CD14-positive monocyte (primary cell): Measurements from ENCODE around the gene CEP44. TPM values are rescaled to one million over a fixed set of nuclear protein-coding genes. Genes with fewer than 3 reads are reported as not detected.
"Not testable (repeated sequence)": the region's sequence is repeated elsewhere in the genome, so short reads cannot be mapped to it uniquely, and the experiment has no call there.

Source experiments
- DNase-seq, 3 donors: peaks; one replicate each; pipeline ENCODE4 v3.0.0-alpha.2; 2011 to 2022
- H2AFZ ChIP-seq: 2 replicates; pipeline ENCODE4 v1.6.0; 2012; ENCODE audit warnings: mild to moderate bottlenecking, low read depth, low read length, inconsistent platforms; ENCODE audit not compliant: insufficient read depth, poor library complexity, severe bottlenecking
- H3K27ac ChIP-seq, 2 donors: 1 replicate in 1 of 2; 2 replicates in 1 of 2; pipeline ENCODE4 v1.5.1; 2012 to 2013; ENCODE audit warnings: low read length in 2 of 2, control low read depth in 1 of 2, inconsistent platforms in 1 of 2, low read depth in 1 of 2, mild to moderate bottlenecking in 1 of 2
- H3K27me3 ChIP-seq, 2 donors: one replicate each; pipeline versions ENCODE4 v1.6.0 to v1.6.1; 2011 to 2013; ENCODE audit warnings: low read length in 2 of 2; ENCODE audit not compliant: control insufficient read depth in 2 of 2, insufficient read depth in 2 of 2
- H3K36me3 ChIP-seq, 2 donors: replicated peaks in 1 of 2; 1 replicate in 1 of 2; 2 replicates in 1 of 2; pipeline versions ENCODE4 v1.5.1 to v1.6.1; 2012 to 2013; ENCODE audit warnings: low read length in 2 of 2, control low read depth in 1 of 2, inconsistent platforms in 1 of 2, mild to moderate bottlenecking in 1 of 2; ENCODE audit not compliant: insufficient read depth in 2 of 2, control insufficient read depth in 1 of 2
- H3K4me1 ChIP-seq, 2 donors: 1 replicate in 1 of 2; 2 replicates in 1 of 2; pipeline versions ENCODE4 v1.5.1 to v1.6.1; 2012 to 2013; ENCODE audit warnings: low read length in 2 of 2, control low read depth in 1 of 2, inconsistent platforms in 1 of 2, mild to moderate bottlenecking in 1 of 2, moderate library complexity in 1 of 2; ENCODE audit not compliant: insufficient read depth in 2 of 2, control insufficient read depth in 1 of 2
- H3K4me2 ChIP-seq: replicated peaks from 2 replicates; pipeline ENCODE3; 2012; ENCODE audit warnings: low read length, moderate library complexity, mild to moderate bottlenecking; ENCODE audit not compliant: poor library complexity, severe bottlenecking; ENCODE audit errors: extremely low read depth
- H3K4me3 ChIP-seq, 3 experiments: fragments of 200-600 bp in 1 of 3; sonication (generic) in 1 of 3; replicated peaks in 1 of 3; 1 replicate in 2 of 3; 2 replicates in 1 of 3; pipeline ENCODE4 v1.5.1; 2011 to 2013; ENCODE audit warnings: low read length in 3 of 3, mild to moderate bottlenecking in 3 of 3, control low read depth in 2 of 3, low read depth in 2 of 3, inconsistent platforms in 1 of 3, moderate library complexity in 1 of 3
- H3K79me2 ChIP-seq: 2 replicates; pipeline ENCODE4 v1.6.0; 2012; ENCODE audit warnings: mild to moderate bottlenecking, control low read depth, inconsistent platforms, low read length, moderate library complexity; ENCODE audit not compliant: insufficient read depth
- H3K9ac ChIP-seq: 2 replicates; pipeline ENCODE4 v1.6.0; 2017; ENCODE audit warnings: low read length, mild to moderate bottlenecking; ENCODE audit not compliant: insufficient read depth, poor library complexity, severe bottlenecking
- H3K9me3 ChIP-seq, 2 donors: replicated peaks in 1 of 2; 1 replicate in 1 of 2; 2 replicates in 1 of 2; pipeline versions ENCODE4 v1.5.1 to v1.6.1; 2012 to 2013; ENCODE audit warnings: low read length in 2 of 2, control low read depth in 1 of 2; ENCODE audit not compliant: control insufficient read depth in 1 of 2, insufficient read depth in 1 of 2
- H4K20me1 ChIP-seq: 2 replicates; pipeline ENCODE4 v1.6.0; 2012; ENCODE audit warnings: mild to moderate bottlenecking, low read length, control low read depth, moderate library complexity; ENCODE audit not compliant: insufficient read depth
- H3K27ac Mint-ChIP-seq, 7 donors: one replicate each; pipeline ENCODE4 v1.8.0; 2020; ENCODE audit warnings: mild to moderate bottlenecking in 7 of 7, mixed read lengths in 7 of 7, moderate library complexity in 6 of 7, inconsistent platforms in 2 of 7
- H3K27me3 Mint-ChIP-seq, 3 donors: one replicate each; pipeline ENCODE4 v1.8.0; 2021 to 2022; ENCODE audit warnings: low read depth in 3 of 3, mild to moderate bottlenecking in 3 of 3, mixed read lengths in 3 of 3, moderate library complexity in 3 of 3, inconsistent platforms in 1 of 3
- H3K36me3 Mint-ChIP-seq, 2 donors: one replicate each; pipeline ENCODE4 v1.8.0; 2020; ENCODE audit warnings: mixed read lengths in 2 of 2, inconsistent platforms in 1 of 2, mild to moderate bottlenecking in 1 of 2
- H3K4me1 Mint-ChIP-seq: one replicate; pipeline ENCODE4 v1.8.0; 2020; ENCODE audit warnings: mild to moderate bottlenecking, mixed read lengths
- H3K4me3 Mint-ChIP-seq, 2 donors: one replicate each; pipeline ENCODE4 v1.8.0; 2020; ENCODE audit warnings: mild to moderate bottlenecking in 2 of 2, mixed read lengths in 2 of 2, moderate library complexity in 1 of 2
- H3K9me3 Mint-ChIP-seq, 7 donors: one replicate each; pipeline ENCODE4 v1.8.0; 2020 to 2022; ENCODE audit warnings: mixed read lengths in 7 of 7, mild to moderate bottlenecking in 6 of 7, moderate library complexity in 6 of 7, inconsistent platforms in 2 of 7
- CTCF ChIP-seq: fragments of 200-600 bp; IDR thresholded peaks from one replicate; pipeline ENCODE4 v1.8.0; 2022; ENCODE audit warnings: antibody characterized with exemption, mild to moderate bottlenecking
- WGBS: methylation state at CpG from one replicate; pipeline ENCODE4 v1.1.5; 2013; ENCODE audit warnings: missing lambda C conversion rate; ENCODE audit not compliant: insufficient coverage; 5-methylcytosine and 5-hydroxymethylcytosine counted together
- intact Hi-C, 2 donors: fragments of 100-400 bp; cut with micrococcal nuclease; formaldehyde crosslinking; loops; one replicate each; pipeline versions ENCODE4 v1.15.0 to v1.15.1; 2023
- polyA plus RNA-seq, 3 donors: library from polyadenylated mRNA; depleted of rRNA in 1 of 3; unstranded in 2 of 3; stranded (reverse) in 1 of 3; fragments of 300-500 nt in 2 of 3; fragments of >200 nt in 1 of 3; fragmentation: Illumina TruSeq in 2 of 3; gene quantifications; 1 replicate in 2 of 3; 2 replicates in 1 of 3; pipeline ENCODE4 v1.2.3, GENCODE V29; 2012 to 2021

CEP44 gene
- polyA plus RNA-seq, 3 donors, result 1.9 to 3.3 (median 2.2) TPM

- intact Hi-C loops, result no loop called here
- no peak overlapping the region for H2AFZ ChIP-seq
- no peaks in the 10 kb centered on the region for H3K27me3 ChIP-seq
- H3K9me3 Mint-ChIP-seq, result no peaks in the 10 kb centered on the region
- no peak overlapping the region for H3K4me2 ChIP-seq
- no peak overlapping the region for H3K27ac ChIP-seq
- no peaks in the 10 kb centered on the region for H3K36me3 Mint-ChIP-seq
- H3K27ac Mint-ChIP-seq, result no peak overlapping the region
- H3K79me2 ChIP-seq, result no peaks in the 10 kb centered on the region
- no CpG with 5 or more reads among the region's 1 CpG for WGBS
- no peak for TF ChIP-seq CTCF
- no peaks in the 10 kb centered on the region for H3K36me3 ChIP-seq
- no peak for DNase-seq
- H3K4me3 Mint-ChIP-seq, result no peak overlapping the region
- no peak overlapping the region for H3K9ac ChIP-seq
- no peaks in the 10 kb centered on the region for H3K9me3 ChIP-seq
- H3K4me3 ChIP-seq, result no peak overlapping the region
- no peaks in the 10 kb centered on the region for H3K27me3 Mint-ChIP-seq
- no peaks in the 10 kb centered on the region for H4K20me1 ChIP-seq
- H3K4me1 Mint-ChIP-seq, result peaks cover 1% of the 10 kb centered on the region
- no peaks in the 10 kb centered on the region for H3K4me1 ChIP-seq
These were observed 75.1 kb downstream of the CEP44 start for GRCh38 chr4:174358829-174359228.

GRCh38 chr4:174362340-174362739, 78.6 kb downstream of the CEP44 start:
- no CpG with 5 or more reads among the region's 2 CpGs for WGBS
- Histone ChIP-seq H3K4me2 (no peak overlapping the region), H3K4me1 (no peaks in the 10 kb centered on the region), H4K20me1 (no peaks in the 10 kb centered on the region), H3K79me2 (no peaks in the 10 kb centered on the region), H3K9me3 (no peaks in the 10 kb centered on the region), H3K27ac (no peak overlapping the region), H3K4me3 (no peak overlapping the region), H3K9ac (no peak overlapping the region), H3K36me3 (no peaks in the 10 kb centered on the region), H3K27me3 (no peaks in the 10 kb centered on the region), H2AFZ (no peak overlapping the region)
- Mint-ChIP-seq H3K27me3 (no peaks in the 10 kb centered on the region), H3K4me3 (no peak overlapping the region), H3K9me3 (no peaks in the 10 kb centered on the region), H3K36me3 (no peaks in the 10 kb centered on the region), H3K4me1 (no peaks in the 10 kb centered on the region), H3K27ac (no peak overlapping the region)
- no peak for TF ChIP-seq CTCF
- intact Hi-C loops, result loop anchor here (10.0 kb wide), 2 partner anchors 352 to 1982 kb away; no protein-coding TSS in a partner anchor
- DNase-seq, result no peak

GRCh38 chr4:174363782-174364181, 80.1 kb downstream of the CEP44 start:
- not testable (repeated sequence) for H3K4me1 Mint-ChIP-seq, H3K27ac Mint-ChIP-seq, H3K36me3 ChIP-seq, H3K9ac ChIP-seq, H3K79me2 ChIP-seq, H3K36me3 Mint-ChIP-seq, H3K4me3 Mint-ChIP-seq, H3K27me3 ChIP-seq, H3K27me3 Mint-ChIP-seq, H4K20me1 ChIP-seq, H3K4me1 ChIP-seq, H3K4me3 ChIP-seq, H3K9me3 ChIP-seq, H3K27ac ChIP-seq, H3K9me3 Mint-ChIP-seq, H3K4me2 ChIP-seq, H2AFZ ChIP-seq, DNase-seq
- 100% methylated on average over 1 of the region's 1 CpG for WGBS
- intact Hi-C loops, result loop anchor here (2.0 to 10.0 kb wide), 3 partner anchors 267 to 1981 kb away; no protein-coding TSS in a partner anchor
